NCI-H187 treated with DMSO at 0.1 percent for 48 hours (cell line): ENCODE measurements around the gene MPPED1.

Experiments used
- DNase-seq: peaks from one replicate; lab custom pipeline; 2025; lab: John Stamatoyannopoulos, UW

Gene MPPED1

DNA sequence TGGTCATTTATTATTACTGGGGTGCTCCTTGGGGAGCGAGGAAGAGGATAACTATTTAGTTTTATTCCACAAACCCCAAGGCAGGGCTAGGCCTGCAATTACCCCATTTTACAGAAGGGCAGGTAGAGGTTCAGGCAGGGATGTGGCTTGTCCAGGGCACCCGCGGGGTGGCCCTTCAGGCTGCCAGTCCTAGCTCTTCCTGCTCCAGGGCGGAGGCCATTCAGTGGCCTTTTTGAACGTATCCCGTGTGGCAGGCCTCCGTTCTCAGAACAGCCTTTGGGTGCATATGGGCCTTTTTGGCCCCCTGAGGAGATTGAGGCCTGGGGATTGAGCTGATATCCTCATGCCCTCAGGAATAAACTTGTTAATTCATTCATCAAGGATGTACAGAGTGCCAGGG, 66.2 kb downstream of the MPPED1 start:
- no peak for DNase-seq

DNA sequence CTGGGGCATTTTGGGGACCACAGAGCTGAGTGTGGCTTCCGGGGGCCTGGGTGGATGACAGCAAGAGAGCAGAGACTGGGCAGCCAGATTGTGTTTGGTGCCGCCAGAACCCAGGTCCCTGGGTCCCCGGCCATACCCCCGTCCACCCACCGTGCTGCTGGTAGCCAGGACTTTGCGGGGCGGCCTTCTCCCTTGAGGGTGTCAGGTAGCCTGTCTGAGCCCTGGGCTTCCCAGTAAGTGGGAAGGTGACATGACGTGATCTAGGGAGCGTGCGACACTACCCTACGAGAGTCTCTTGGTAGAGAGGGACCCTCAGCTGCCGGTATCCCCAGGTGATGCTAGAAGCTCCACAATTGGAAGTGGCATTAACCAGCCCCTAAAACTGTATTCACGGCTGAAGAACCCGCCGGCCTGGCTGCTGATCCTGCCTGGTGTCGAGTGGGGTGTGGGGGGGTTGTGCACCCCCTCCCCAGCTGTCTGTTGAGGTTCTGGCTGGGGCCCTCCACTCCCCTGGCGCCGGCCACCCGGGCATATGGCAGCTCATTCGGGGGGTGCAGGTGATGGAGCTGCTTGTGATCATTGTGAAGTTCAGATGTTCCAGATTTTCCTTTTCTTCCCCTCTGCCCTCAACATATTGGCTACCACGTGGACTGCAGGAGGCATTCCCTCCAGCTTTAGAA, 66.9 kb downstream of the MPPED1 start:
- DNase-seq, result no peak

DNA sequence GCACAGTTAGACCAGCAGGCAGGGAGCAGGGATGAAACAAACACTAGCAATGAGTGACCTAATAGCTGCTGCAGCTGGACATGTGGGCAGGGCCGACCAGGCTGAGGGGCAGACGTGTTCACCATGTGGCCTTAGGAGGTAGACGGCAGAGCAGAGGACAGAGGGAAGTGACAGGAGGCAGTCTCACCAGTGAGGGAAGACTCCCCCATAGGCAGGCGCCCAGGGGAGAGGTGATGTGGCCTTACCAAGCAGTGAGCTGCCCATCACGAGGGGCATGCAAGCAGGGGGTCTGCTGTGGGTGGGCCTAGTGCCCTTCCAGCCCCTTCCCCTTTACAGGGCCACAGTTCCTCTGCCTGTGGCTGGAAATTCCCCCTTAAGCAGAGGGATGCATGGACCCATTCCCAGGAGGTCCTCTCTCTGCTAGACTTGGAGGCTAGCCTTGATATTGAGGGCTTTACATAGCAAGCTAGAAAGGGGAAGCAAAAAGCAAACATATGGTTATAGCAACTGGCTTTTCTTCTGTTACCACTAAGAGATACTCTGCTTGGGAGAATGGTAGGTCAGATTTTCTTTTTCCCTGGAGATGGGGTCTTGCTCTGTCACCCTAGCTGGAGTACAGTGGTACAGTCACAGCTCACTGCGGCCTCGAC, 67.6 kb downstream of the MPPED1 start:
- DNase-seq, result no peak

DNA sequence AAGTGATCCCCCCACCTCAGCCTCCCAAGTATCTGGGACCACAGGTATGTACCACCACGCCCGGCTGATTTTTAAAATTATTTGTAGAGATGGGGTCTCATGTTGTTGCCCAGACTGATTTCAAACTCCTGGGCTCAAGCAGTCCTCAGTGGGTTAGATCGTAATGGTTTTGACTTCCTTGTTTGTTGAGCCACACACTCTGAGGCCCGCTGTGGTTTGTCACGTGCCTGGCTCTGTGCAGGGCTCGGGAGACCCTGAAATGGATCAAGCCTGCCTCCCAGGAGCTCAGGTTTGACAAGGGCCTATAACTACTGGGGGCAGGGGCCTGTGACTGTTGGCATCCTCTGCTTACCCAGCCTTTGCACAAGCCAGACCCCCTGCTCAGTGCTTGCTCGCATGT, 68.1 kb downstream of the MPPED1 start:
- DNase-seq, result no peak

DNA sequence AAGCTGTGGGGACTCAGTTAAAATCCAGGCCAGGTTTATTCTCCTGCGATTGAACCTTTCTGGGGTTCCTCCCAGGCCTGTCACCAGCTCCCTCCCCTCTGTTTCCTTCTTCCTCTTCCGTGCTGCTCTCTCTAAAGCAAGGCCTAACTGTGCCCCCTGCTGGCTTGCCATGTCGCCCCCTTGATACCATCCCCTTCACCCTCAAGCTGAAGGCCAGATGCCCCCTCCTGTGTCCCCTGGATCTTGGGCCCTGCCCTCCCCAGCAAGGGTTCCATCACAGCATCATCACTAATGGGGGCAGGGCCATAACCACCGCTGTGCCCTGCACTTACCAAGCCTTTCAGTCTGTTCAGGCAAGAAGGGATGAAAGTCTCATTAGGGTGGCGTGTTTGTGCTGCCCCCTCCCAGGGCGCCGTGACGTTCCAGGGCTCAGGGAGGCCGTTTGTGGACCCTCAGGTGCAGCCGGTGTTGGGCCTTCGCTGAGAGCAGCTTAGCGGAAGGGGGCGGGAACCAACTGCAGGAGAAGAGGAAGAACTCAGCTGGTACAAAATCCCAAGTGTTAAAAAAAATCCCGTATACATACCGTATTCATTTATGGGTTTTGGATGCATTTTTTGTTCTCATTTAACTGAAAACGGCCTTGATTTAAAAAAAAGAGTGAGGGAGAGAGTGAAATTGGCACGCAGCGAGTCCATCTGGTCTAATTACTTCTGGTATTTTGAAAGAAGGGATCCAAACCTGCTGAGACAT, 69.9 kb downstream of the MPPED1 start:
- DNase-seq, result no peak

DNA sequence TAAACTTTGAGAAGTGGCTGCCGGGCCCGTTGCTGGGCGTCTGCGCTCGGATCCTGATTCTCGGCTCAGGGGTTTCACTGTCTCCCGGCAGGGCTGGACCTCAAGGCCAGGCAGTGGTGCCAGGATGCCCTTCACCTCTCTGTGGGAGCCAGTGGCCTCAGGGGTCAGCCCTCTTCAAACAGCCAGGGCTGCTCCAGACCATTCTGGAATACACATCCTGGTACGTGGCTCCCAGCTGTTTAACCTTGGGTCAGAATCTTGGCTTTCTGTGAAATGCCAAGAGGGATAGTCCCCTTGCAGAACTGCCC, 70.5 kb downstream of the MPPED1 start:
- DNase-seq, result no peak

DNA sequence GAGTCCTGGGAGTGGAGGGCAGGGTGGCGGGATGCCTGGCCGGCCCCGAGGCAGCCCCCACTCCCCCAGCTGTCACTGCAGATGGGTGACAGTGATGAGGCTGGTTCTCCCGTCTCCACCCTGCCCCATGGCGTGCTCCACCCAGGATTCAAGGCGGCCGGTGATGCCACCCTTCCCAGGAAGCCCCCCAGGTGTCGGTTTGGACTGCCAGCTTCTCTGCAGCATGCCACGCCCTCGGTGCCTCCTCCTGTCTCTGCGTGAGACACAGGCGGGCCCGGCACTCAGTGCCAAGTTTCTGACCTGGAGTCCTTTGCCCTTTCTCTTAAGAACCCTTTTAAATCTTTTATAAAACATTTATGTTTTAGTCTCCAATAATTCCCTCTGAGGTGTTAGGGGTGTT, 71.5 kb downstream of the MPPED1 start:
- DNase-seq, result no peak

DNA sequence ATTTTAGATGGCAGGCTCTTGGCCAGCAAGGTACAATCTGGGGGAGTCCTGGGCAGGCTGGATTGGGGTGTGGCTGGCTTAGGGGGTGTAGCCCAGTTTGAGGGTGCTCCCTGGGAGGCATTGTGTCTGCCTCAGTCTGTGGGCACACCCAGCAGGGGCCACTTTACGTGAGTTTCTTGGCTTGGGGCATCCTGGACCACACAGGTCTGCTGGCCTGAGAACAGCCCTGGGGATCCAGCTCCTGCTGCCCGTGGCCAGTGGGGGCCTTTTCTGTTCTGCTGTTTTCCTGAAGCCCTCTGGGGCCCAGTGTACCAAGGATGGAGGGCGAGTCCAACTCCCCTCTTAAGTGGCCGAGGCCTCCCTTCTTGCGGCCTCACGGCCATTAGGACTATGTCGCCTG, 71.9 kb downstream of the MPPED1 start:
- DNase-seq, result no peak

DNA sequence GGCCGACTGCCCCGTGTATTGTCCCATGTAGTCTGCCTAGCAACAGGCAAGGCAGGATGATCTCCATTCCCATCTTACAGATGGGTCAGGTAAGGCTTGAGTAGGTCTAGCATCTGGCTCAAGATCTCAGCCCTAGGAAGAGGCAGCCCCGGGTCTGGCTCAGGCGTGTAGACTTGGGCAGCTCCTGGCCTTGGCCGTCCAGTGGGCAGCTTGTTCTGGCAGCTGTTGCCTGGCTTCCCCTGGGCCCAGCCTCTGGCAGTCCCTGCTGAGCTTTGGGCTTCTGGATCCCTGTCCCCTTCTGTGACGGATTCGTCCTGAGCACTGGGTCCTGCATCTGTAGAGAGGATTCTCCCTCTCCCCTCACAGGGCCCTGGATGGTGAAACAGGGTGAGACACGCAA, 72.4 kb downstream of the MPPED1 start:
- DNase-seq, result no peak

DNA sequence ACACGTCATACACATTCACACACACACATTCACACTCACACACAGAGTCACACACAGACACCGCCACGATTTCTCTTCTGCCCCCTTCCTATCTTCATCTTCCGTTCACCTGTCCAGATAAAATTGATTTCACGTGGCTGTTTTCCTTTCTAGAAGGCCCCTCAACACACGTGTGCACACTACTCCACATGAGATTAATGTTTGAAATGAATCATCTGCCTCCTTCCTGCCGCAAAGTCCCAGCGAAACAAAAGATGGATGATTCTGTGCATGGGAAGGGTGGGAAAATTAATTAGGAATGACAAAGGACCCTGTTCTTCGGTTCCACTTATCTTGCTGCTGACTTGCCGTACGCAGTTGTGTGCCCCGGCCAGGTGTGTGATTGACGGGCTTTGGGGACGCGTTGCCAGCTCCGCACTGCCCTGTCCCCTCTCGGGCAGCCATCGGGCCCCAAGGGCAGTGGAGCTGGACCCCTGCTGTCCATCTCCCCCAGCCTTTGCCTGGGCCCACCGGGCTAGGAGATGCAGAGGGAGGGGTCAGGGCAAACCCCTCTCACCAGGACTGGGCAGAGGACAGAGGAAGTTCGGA, 73.8 kb downstream of the MPPED1 start:
- DNase-seq, result no peak

DNA sequence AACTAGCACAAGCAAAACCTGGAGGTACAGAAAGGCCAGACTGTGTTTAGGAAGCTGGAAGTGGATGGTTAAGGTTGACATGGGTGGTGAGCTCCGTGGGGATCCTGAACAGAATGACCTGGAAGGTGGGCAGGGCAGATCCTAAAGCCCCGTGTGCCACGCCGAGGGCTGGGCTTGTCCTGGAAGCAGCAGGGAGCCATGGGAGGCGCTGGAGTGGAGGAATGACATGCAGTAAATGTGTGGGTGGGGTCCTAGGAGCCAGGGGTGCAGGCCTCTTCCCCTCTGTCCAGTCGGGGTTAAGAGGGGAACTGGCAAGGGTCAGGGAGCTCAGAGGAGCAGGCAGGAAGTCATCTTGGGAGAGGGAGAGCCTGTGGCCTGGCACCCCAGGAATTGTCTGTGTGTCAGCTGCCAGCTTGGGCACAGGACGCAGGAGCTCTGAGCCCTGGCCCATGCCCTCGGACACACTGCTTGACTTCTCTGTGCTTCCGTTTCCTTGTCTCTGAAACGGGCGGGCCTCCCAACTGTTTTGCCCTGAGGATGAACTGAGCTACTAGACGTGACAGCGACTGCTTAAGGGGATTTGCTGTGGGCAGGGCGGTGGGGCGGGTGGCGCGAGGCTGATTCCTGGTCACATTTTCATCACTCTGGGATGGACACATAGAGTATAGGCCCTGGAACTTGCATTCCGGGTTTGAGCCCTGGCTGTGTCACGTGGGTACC, 75.7 kb downstream of the MPPED1 start:
- no peak for DNase-seq

DNA sequence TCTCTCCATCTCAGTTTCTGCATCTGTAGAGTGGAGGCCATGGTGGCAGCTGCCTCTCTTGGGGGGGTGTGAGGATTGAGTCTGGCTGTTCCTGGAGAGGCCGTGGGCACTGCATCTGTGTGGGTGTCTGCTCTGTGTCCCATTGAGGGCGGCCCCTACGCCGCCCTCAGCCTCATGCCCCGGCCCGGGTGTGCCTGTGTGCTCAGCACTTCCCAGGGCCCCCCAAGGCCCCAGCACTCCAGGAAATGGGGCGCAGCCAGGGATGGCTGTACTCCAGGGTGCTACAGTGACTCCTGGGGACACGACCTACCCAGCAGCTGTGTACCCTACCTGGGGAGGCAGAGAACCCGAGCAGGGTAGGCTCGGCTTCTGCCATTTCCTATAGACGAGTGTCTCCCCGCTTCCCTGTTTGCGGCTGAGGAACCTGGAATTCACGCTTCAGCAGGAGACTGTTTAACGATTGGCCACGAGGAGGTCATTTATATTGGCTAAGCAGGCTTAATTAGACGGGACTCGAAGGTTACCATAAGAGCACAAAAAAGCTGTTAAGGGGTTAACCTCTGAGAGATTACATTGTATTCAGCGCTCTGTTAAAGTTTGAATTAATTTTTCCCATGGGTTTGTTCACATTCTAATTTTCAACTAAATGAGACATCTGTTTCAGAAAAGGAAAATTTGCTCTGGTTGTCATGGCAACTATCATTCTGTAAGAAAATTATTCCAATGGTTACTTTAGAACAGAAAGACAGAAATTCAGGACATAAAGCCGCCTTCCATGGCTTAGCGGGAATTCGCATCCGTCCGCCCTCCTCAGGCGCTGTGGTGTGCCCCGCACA, 76.4 kb downstream of the MPPED1 start:
- no peak for DNase-seq

DNA sequence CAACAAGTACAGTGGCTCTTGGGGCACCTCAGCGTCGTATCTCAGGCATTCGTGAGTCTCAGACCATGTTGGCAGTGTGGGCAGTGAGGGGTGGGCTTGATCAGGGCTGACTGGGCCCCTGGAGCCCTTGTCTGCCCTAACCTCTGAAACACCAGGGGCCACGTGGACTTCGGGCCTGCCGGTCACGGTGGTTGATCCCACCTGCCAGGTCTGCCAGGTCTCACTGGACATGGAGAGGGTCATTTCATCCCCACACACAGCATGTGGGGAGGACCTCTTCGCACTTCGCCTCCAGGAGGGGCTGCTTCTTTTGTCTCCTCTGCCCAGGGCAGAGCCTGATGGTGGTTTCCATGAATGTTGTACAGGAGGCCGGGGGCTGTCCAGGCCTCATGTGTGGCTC, 77.1 kb downstream of the MPPED1 start:
- no peak for DNase-seq

DNA sequence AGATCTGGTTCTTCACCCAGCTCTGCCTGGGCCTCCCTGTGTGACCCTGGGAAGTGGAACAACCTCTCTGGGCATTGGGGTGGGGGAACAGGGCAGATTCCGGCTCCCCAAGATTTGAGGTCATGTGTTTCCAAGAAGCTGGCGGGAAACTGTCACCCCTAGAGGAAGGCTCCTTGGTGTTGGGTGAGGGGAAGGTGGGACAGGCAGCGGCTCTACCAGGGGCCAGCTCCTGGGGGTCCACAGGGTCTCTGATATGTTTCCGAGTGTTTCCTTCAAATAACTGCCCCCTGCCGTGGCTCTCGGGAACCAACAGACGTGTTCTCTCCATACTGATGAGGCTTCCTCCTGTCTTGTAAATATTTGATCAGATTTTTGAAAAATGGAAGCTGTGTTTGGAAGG, 78.5 kb downstream of the MPPED1 start:
- no peak for DNase-seq

DNA sequence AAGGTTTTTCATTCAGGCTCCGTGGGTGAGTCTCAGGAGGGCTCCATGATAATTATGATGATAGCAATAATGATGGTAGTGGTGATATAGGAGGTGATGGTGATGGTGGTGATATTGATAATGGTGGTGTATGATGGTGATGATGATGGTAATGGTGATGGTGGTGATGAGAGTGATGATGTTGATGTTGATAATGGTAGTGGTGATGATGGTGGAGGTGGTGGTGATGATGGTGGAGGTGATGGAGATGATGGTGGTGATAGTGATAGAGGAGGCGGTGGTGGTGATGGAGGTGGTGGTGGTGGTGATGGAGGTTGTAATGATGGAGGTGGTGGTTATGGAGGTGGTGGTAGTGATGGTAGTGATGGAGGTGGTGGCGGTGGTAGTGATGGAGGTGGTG, 79.4 kb downstream of the MPPED1 start:
- no peak for DNase-seq

DNA sequence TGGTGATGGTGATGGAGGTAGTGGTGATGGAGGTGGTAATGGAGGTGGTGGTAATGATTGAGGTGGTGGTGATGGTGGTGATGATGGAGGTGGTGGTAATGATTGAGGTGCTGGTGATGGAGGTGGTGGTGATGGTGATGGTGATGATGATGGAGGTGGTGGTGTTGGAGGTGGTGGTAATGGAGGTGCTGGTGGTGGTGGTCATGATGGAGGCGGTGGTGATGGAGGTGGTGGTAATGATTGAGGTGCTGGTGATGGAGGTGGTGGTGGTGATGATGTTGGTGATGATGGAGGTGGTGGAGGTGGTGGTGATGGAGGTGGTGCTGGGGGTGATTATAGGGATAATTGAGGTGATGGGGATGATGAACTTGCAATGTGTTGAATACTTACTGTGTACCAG, 79.9 kb downstream of the MPPED1 start:
- no peak for DNase-seq

DNA sequence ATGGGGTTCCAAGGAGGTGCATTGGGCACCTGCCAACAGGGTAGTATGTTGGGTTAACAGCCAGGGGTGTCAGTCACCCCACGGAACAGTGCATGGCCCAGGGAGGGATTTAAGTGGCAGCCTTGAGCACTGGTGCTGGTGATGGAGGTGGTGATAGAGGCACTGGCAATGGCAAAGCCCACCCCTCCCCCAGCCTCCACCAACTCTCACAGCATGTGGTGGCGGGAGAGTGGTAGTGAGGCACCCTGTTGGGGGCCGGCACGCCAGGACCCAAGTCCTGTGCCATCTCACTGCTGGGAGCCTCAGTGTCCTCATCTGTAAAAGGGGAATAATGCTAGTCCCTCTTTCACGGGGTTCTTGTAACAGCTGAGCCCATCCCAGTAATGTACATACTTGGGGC, 81.5 kb downstream of the MPPED1 start:
- no peak for DNase-seq

DNA sequence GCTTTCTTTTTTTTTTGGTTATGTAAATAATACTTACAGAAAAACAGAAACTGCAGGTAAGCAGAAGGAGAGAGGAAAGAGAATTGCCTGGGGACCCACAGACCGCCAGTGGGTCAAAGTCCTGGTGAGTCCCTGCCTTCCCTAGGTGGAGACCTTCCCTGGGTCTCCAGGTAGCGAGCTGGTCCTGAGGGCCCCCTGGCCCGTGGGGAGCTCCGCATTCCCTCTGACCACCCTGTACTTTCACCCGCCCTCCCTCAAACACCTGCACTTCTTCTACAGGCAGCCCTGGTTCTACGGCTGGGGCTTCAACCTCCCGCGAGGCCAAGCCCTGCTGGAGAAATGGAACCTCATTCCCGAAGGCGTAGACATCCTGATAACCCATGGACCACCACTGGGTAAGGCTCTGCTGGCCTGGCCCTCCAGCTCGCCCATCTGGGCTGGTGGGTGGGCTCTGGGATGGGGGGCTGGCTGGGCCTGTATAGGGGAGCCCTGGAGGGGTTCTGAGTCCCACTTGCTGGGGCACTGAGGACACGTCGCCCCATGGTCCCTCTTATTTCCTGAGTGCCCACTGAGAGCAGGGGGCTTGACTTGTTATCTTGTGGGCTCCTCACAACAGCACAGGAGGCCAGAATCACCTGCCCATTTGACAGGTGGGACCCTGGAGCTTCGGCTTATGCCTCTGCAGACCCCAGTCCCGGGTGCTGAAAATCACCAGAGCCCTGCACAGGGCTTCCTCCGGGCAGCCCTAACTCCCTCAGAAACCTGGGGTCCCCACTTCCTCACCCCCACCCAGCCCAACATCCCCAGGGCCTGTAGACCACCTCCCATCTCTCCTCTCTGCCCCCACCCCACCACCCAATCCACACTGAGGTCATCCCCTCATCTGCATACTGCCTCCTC, 86.4 kb downstream of the MPPED1 start:
- DNase-seq, result no peak

DNA sequence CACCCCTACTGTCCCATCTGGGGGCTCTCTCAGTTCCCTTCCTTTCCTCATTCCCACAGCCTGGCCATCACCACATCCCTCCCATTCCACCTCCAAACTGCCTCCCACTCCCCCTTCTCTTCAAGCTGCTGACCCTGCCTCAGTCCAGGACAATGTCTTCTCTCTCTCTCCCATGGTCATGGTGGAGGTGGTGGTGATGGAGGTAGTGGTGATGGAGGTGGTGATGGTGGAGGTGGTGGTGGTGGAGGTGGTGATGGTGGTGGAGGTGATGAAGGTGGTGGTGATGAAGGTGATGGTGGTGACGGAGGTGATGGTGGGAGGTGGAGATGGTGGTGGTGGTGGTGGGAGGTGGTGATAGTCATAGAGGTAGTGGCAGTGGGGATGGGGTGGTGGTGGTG, 87.0 kb downstream of the MPPED1 start:
- DNase-seq, result no peak
